GM13977 (cell line): ENCODE results near the gene MYB.

Experiments used
- DNase-seq: peaks from one replicate; pipeline ENCODE4 v3.0.0; 2012; ENCODE audit warnings: low spot score
- in situ Hi-C: fragments of 300-500 bp; cut with MboI; formaldehyde crosslinking; loops from one replicate; pipeline ENCODE4 v1.12.0; 2022; ENCODE audit warnings: low sequenced_read_pairs, low pct_unique_long_range_greater_than_20kb, mixed read lengths, inconsistent platforms; ENCODE audit not compliant: unreplicated experiment
- TF ChIP-seq, protein P1 (sequence below): IDR thresholded peaks from 2 replicates; pipeline ENCODE4 v1.5.1; 2012; ENCODE audit warnings: mild to moderate bottlenecking, control low read depth; ENCODE audit not compliant: insufficient read depth; ENCODE audit errors: extremely low read depth, missing control alignments

MYB gene

DNA sequence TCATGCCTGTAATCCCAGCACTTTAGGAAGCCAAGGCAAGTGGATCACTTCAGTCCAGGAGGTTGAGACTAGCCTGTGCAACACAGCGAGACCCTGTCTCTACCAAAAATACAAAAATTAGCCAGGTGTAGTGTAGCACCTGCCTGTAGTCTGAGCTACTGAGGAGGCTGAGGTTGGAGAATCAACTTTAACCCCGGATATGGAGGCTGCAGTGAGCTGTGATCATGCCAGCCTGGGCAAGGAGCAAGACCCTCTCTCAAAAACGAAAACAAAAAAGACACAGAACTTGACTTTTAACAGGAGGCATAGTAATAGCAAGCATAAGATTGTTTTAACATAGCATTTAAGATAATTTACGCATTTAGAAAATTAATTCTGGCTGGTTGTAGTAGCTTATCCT, 32.5 kb downstream of the MYB start:
- in situ Hi-C loops: no loop called here
- no peak for DNase-seq
- TF ChIP-seq, protein P1, sequence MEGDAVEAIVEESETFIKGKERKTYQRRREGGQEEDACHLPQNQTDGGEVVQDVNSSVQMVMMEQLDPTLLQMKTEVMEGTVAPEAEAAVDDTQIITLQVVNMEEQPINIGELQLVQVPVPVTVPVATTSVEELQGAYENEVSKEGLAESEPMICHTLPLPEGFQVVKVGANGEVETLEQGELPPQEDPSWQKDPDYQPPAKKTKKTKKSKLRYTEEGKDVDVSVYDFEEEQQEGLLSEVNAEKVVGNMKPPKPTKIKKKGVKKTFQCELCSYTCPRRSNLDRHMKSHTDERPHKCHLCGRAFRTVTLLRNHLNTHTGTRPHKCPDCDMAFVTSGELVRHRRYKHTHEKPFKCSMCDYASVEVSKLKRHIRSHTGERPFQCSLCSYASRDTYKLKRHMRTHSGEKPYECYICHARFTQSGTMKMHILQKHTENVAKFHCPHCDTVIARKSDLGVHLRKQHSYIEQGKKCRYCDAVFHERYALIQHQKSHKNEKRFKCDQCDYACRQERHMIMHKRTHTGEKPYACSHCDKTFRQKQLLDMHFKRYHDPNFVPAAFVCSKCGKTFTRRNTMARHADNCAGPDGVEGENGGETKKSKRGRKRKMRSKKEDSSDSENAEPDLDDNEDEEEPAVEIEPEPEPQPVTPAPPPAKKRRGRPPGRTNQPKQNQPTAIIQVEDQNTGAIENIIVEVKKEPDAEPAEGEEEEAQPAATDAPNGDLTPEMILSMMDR: no peak

DNA sequence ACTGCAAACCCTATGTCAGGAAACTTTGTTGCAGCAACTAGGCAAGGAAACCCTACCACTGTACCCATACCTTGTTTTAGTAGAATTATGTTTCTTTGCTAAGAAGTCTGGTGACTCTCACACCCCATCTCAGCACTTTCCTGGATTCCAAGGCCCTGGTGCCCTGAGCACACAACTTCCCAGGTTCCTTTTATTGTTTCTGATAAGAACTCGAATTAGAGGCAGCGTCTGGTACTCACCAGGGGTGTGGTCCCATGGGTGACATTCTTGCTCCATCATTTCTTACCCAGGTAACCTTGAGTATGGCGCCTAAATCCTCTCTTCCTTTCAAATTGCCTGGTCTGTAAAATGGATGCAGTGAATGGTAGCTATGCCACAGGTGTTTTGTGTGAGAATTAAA, 34.1 kb downstream of the MYB start:
- TF ChIP-seq, protein P1: no peak
- no peak for DNase-seq
- in situ Hi-C loops: no loop called here

DNA sequence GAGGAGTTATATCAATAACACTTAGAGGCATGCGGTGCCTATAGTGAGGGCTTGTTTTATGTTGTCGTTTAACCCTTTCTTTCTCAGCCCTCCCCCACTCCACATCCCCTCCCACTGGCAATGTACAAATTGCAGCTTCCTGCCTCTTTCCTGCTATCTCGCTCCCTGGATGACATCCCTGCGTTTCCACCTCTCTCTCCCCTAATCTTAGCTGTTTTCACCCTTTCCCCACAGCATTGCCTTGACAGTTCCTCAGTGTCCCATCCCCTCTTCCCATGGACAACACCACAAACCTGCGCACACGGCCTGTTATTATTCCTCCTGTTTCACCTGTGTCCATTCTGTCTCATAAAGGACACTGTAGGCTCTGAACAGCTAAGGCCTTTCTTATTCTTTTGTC, 34.5 kb downstream of the MYB start:
- TF ChIP-seq, protein P1: no peak
- no peak for DNase-seq
- in situ Hi-C loops: no loop called here

DNA sequence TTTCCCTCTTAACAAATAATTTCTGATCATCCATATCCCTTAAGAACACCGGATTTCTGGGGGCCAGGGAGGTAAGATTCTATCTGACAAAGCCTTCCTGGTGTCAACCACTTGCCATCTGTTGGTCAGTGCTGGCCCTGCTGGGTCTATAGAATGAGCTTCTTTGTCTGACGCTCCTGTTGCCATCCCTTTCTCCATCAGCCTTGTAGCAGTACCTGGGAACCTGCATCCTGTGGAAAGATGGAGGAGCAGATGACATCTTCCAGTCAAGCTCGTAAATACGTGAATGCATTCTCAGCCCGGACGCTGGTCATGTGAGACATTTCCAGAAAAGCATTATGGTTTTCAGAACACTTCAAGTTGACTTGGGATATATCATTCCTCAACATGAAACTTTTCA, 36.6 kb downstream of the MYB start:
- TF ChIP-seq, protein P1: no peak
- in situ Hi-C loops: no loop called here
- no peak for DNase-seq

DNA sequence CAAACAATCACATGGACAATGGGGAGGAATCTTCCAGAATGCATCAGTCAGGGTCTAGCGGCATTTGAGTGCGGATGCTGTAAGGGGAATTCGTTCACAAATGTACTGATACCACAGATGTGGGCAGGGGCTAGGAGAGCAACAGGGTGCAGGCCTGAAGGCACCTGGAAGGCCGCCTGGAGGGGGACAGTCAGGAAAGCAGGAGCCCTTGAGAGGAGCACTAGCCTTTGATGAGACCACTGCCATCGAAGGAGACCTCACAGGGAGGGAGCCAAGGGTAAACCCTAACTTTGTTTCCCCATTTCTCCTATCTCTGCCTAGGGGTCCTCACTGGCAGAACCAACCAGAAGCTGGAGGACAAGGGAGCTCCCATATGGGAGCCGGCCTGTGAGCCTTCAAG, 38.2 kb downstream of the MYB start:
- TF ChIP-seq, protein P1: no peak
- DNase-seq: no peak
- in situ Hi-C loops: no loop called here

DNA sequence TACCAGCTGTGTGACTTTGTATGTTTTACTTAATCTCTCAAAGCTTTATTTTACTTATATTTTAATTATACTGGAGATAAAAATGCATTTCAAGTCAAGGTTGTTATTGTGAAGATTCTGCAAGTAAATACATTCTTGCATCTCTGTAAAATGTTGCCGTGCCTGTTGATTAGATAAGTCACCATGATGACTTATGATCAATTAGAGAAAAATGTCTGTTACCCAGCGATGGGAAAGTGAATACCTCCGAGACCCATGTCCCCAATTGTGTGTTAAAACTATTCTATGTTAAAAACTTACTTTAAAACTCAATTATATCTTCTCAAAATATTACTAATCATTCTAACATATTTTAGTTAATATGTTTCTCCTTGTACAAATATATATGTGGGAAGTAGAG, 39.9 kb downstream of the MYB start:
- no peak for DNase-seq
- in situ Hi-C loops: no loop called here
- TF ChIP-seq, protein P1: no peak

DNA sequence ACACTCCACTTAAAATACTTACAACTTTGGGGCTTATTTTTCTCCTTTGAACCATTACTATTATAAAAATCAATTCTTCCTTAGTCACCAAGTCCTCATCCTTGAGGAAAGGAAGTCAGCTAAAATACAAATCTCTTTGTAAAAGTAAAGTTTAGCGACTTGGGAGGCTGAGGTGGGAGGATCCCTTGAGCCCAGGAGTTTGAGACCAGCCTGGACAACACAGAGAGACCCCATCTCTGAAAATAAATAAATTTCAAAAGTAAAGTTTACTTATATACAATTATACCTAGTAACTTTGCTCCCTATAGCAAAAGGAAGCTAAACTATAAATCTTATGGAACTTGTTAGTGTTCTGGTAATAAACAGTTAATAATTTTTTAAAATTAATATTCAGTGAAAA, 40.4 kb downstream of the MYB start:
- no peak for DNase-seq
- in situ Hi-C loops: no loop called here
- TF ChIP-seq, protein P1: no peak
